Activated T-cell treated with anti-CD3 and anti-CD28 coated beads, Interleukin-2, amount 50 U/mL, for 1 hour (primary cell): Measurements from ENCODE around the gene MAP3K20.
"Not testable (repeated sequence)": the region's sequence is repeated elsewhere in the genome, so short reads cannot be mapped to it uniquely, and the experiment has no call there.

Source experiments
- DNase-seq: peaks from one replicate; pipeline ENCODE4 v3.0.0-alpha.2; 2020

Gene MAP3K20

DNA sequence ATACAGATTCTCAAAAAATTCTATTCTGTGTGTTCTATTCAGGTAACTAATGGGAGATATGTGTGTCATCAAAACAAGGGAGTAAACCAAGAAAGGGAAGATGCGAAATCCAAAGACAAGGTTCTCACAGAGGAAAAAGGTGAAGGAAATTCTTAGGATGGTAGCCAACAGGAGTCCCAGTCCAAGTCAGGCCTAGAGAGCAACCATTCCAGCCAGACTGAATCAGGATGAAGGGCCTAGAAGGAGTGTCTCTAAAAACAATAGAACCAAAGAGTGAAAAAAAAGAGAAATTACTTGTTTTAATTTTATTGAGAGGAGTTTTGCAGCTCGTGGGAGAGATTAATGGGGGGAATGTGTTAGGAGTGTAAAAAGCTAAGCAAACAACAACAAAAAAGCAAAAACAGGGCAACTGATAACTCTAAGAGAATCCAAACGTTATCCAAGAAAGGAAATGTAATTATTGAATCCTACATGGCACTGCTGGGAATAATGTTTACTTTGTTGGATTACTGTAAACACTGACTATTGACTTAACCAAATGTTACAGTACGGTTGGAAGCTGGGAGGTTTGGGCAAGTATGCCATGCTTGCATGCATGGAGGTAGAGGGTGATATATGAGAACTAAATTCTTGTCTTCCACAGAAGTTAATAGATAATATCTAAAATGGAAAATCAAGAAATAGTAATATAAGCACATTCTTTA is 12.3 kb downstream of the MAP3K20 start:
- no peak for DNase-seq

DNA sequence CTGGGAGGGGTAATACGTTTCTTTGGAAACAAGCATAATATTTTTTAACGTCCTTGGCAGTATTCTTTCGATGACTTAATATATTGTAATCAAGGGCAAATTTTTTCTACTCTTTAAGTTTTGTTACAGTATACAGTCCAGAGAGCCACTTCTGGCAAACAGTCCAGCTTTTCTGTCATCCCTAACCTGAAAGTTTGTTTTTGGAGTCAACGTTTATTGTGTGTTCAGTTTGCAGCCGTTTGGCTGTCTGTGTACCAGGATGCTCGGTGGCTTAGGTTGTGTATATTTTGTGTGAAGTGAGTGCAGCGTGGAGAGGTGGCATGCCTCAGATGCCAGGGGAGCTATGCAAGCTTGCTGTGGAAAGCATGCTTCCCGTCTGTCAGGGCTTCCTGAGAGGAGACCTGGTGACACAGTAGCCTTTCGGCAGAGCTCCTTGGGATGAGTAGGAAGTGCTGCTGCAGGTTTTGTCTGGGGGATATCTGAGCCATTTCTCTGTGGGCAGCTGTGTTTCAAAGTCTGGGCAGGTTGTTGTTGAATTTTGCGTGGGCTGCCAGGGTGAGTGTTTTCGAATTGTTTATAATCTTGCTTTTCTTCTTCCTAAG is 14.7 kb downstream of the MAP3K20 start:
- no peak for DNase-seq

DNA sequence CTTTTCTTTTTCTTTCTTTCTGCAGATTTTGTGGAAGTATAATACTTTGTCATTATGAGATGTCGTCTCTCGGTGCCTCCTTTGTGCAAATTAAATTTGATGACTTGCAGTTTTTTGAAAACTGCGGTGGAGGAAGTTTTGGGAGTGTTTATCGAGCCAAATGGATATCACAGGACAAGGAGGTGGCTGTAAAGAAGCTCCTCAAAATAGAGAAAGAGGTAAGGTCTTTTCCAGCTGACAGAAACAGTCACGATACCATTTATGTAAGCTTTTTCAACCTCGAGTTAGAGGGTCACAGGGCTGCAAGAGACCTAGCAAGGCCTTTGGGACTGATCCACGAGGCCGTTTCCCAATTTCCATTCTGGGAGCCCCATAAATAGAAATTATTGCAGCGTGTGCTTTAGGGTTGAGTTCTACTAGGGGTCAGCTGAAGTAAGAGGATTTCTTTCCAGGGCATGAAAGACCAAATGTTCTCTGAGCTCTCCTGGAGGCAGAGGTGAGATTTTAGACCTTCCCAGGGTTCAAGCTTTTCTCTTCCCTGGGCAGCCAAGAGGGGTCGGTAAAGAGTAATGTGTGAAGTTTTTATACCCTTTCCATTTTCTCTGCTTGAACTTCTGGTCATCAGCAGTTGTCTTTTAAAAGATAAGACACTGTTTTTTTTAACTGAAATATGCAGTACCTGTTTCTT is 15.5 kb downstream of the MAP3K20 start:
- DNase-seq, result no peak

DNA sequence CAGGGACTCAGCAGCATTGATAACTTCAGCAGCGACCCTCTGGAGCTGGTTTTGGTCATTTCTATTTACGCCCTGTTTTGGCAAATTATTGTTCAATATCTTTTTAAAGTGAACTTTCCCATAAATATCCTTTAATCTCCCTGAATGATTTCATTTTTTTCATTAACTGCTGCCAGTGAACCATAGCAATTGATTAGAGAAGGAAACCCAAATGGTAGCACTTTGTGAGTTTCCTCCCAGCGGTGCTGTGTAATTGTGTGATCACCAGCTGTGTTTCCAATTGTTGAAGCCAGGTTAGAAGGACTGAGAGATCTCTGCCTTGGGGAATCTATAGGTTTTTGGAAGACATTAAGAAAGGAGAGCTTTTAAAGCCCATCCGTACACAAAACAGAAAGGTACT is 16.3 kb downstream of the MAP3K20 start:
- no peak for DNase-seq

DNA sequence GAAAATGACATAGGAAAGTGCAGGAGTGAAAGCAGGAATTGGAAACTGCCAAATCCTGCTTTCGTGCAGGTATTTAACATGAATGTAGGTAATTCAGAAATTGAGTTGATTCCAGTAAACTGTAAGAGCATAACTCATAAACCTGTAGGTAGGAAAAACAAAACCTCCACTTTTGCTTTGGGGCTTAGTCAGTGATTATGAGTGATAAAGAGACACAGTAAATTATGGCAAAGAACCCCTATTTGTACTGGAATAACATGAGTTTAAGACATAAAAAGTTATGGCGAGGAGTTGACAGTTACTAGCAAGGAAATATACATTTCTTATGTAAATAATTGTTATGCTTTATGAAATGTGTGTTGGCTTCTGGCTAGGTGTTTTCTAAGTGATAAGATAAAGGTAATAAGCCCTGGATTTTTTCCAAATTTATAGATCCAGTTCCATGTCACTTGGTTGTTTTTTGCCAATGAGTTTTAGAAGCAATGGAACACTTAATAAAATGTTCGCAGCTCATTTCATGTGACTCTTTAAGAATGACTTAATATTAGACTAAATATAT is 17.3 kb downstream of the MAP3K20 start:
- DNase-seq, result no peak

DNA sequence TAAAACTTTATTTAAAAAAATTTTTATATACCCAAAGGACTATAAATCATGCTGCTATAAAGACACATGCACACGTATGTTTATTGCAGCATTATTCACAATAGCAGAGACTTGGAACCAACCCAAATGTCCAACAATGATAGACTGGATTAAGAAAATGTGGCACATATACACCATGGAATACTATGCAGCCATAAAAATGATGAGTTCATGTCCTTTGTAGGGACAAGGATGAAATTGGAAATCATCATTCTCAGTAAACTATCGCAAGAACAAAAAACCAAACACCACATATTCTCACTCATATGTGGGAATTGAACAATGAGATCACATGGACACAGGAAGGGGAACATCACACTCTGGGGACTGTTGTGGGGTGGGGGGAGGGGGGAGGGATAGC is 18.0 kb downstream of the MAP3K20 start:
- not testable (repeated sequence) for DNase-seq

DNA sequence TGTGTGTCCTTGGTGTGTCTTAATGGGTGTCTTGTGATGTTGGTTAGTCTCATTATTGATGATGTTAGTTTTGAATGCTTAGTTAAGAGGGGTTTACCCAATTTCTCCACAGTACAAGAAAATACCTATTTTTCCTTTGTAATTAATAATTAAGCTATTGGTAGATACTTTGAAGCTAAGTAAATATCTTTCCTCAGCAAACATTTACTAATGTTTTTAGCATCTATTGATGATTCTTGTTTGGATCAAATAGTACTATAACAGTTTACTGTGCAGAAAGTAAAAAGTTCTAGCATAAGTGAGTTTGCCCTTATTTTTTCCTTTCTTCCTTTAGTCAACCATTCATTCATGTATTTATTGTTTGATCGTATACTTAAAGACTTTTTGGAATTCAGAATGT is 19.1 kb downstream of the MAP3K20 start:
- no peak for DNase-seq

DNA sequence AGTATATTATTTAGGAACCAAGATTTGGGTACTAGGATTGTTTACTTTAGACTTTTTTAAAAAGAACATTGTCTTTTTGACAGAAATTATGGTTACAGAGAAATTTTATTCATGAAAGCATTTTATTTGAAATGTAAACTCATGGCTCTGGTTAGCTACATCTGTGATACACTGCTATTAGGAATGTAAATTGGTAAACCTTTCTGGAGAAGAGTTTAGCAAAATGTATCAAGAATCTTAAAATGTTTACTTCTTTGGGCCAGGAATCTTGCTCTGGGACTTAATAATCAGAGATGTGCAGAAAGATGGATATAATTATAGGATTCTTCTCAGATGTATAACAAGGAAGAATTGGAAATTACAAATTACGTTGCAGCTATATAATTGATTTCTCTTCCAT is 19.7 kb downstream of the MAP3K20 start:
- no peak for DNase-seq

DNA sequence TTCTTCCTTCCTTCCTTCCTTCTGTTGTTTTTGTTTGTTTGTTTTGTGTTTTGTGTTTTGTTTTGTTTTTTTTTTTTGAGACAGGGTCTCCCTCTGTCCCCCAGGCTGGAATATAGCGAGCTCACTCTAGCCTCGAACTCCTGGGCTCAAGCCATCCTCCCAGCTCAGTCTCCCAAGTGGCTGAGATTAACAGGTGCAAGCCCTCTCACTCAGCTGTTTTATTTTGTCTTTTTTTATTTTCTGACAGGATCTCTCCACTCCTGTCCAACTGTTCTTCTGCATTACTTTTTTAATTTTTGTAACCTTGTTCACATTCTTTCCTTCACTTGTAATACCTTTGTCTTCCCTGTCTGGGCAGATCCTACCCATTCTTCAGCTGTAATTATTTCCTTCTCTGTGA is 23.6 kb downstream of the MAP3K20 start:
- no peak for DNase-seq

DNA sequence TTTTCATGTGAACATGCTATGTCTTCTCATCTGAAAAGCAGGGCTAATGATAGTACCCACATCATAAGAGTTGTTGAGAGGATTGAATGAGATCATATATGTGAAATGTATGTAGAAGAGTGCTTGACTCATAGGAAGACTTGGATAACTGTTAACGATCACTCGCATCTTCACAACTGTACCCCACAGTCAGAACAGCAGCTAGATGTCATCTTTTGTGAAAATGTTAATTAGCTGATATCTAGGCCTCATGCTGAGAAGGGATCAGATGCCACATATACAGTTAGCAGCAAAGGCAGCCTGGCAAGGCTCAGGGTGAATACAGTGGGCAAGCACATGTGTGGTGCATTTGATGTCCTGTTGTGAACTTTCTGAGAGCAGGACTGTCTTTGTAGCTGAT is 24.2 kb downstream of the MAP3K20 start:
- no peak for DNase-seq

DNA sequence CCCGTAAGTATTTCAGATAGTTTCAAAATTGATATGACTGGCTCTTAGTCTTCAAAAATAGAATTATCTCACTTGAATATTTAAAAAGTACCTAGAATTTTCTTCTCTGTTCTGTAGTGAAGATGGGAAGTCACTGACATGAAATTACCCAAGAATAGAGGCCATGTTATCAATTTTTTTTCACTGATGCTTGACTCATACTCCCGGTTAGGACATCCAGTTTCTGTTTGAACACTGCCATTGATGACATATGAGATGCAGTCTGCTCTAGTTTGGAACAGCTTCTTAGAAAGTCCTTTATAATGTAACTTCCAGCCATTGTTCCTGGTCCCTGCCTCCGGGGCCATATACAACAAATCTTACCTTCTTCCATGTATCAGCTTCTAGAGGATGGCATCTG is 26.0 kb downstream of the MAP3K20 start:
- no peak for DNase-seq

DNA sequence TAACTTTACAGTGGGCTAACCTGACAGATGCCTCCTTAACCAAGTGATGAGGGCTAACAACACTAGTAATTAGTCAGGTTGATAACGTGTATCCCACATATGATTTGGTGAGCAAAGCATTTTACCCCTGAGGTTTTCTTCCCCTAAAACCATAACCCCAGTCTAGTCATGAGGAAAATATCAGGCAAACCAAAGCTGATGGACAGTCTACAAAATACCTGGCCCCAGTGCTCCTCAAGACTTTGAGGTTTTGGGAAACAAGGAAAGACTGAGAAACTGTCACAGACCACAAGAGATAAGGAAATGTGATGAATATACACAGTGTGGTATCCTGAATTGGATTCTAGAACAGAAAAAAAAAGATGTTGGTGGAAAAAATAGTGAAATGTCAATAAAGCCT is 28.5 kb downstream of the MAP3K20 start:
- DNase-seq, result no peak

DNA sequence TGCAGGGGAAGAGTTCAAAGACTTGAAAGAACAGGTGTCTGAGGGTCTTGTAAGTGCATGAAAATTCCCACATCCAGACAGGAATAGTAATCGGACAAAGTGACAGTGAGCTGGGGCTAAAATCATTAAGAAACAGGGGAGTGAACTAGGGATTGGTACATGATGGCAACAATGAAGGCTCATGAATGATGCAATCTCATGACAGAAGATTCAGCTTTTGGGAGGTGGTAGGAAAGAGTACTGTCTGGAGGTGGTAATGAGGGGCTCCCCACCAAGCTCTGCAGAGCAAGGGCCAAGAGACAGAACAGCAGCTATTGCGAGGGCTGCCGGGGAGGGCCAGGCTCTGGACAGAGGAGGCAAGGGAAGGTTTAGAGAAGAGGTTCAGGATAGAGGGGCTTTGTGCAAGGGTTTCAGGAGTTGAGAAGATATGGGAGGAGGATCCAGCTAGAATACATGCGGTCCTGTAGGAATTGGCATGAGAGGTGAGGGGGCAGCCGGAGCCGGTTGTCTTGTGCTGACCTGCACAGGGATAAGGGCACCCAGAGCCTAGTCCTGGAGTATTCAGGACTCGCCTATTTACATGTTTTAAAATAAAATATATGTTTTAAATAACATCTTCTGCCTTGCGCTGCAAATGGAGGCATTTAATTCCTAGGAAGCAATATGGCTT is 31.4 kb downstream of the MAP3K20 start:
- no peak for DNase-seq

DNA sequence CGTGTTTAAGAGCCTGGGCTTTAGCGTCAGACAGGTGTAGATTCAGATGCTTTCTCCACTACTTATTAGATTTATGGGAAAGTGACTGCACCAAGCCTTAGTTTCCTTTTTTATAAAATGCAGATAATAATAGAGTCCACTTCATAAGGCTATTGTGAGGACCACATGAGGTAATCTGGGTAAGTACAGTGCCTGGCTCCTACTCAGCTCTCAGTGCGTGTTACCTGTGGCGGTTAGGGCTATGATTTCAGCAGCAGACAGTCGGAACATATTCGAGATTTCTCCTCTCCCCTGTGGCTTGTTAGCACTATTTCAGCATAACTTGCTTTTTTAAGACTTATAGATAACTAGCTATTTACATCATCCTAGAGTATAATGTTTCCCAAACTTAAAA is 32.0 kb downstream of the MAP3K20 start:
- no peak for DNase-seq

DNA sequence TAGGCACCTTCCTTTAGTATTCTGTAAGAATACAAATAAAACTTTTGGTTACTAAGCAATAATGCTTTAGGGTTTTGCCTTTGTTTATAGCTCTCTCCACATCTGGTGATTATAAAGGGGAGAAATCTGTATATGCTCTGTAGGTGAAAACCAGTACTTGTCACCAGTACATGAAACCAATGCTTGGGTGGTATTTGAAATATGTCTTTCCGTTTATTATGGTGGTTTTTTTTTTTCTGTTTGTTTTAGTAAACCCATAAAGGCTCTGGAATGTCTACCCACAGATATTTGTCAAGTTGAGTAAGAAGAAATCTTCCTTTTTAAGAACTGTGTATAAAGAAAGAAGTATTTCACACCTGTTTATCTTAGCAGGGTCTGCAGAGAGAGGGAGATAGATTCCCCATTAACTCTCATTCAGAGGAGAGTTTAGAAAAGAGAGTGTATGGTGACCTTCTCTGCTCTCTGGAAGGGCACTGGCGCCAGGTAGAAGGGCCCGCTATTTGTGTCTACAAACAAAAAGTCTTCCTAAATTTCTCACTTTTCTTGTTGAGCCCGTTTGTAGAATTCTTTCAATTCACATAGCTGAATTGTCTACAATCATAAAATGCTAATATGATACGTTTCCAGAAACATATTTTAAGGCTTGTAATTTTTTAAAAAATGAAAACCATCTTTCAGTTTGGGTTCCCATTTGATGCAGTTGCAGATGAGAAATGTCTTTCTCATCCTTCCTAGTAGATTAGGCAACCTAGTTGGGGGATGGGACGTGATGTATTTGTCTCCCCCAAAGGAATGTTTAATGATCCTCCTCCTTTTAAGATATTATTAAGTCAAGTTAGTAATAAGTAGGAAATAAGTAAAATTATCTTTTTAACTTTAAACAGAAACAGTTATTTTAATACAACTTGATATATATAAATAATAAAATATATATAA is 33.9 kb downstream of the MAP3K20 start:
- no peak for DNase-seq

DNA sequence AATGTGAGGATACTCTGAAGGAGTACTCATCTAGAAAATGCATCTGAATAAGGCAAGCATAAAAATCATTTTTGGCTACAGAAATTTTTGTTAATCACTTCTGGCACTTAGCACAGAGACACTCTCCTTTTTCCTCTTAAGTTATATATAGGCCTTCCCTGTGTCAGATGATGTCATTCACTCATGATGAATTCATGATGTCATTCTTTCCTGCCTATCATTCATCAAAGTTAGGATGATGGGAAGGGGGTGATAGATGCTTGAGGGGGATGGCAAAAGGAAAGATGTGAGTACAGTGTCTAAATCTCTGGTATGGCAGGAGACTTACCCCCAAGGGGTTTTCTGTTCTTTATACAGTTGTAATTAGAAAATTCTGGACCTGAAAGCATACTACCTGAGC is 42.0 kb downstream of the MAP3K20 start:
- no peak for DNase-seq

DNA sequence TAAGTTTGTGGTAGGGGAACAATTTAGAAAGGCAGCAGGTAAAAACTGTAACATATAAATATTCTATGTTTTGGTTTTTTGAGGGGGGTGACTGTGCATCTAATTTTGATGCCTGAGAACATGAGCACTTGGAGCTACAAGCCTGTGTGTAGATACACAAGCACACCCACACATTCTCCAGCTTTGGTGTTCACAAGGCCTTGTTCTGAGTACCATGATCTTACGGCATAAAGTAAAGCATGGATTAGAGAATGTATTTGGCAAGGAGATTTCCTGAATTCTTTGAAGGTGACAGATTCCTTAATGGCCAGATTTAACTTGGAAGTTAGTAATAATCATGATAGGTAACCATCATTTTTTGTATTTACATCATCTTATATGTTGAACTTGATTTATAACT is 42.7 kb downstream of the MAP3K20 start:
- DNase-seq, result no peak

DNA sequence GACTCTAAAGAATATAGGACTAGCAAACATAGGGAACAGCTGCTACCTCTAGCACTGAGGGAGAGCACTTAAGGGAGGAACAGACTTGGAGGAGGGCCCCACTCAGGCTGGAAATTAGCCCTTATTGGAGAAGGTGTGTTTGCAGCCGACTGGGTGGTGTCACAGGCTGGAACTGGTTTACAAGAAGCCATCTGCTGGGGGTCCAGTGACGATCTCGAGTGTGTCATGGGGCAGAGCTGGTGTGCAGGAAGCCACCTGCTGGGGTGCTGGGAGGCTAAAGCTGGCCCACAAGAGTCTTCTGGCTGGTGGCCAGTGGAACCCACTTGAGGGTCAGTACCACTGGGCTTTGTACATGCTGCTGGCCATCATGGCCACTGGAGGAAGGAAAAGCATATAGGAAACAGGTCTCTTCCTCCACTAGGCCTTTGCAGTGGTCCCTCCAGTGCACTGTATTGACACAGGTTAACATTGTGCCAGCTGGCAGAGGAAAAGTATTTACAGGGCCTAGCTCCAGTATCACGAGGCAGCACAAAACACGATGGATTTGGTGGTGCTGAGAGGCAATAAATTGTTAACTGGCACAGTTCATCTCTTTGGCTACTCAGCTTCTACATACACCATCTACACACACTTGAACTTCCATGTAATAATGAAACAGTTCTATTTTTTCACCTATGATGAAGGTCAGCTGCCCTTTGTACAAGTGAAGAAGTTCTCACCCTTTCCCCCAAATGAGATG is 43.6 kb downstream of the MAP3K20 start:
- no peak for DNase-seq

DNA sequence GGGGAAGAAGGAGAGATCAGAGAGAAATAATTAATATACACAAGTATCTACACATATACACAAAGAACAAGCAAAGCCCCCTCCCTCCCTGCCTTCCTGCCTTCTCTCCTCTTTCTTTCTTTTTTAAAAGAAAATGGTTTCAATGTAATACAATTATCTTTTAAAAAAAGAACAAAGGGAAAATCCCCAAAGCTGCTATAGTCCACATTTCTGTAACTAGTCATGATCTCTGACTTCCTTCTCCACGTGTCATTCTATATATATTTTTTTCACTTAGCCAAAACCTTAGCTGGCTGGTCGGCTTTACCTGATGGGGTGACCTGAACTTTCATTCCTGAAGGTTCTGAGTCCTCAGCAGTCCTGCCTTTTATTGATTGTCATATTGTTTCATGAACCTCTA is 44.3 kb downstream of the MAP3K20 start:
- no peak for DNase-seq

DNA sequence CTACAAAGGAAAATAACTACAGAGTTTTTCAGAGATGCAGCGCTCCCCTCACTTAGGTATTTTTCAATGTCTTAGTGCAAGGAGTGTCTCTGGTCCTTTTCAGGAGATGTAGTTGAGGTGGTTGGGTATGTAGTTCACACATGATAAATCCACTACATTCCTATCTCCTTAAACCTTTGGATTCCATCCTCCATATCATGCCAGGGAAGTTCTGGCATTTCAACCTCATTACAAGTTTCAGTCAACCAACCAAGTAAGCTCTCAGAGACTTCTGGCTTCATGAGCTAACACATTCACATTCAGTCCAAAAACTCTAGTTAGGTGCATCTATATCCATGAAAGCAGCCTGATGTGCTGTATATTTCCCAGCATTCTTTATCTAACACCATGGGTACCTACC is 47.3 kb downstream of the MAP3K20 start:
- no peak for DNase-seq

DNA sequence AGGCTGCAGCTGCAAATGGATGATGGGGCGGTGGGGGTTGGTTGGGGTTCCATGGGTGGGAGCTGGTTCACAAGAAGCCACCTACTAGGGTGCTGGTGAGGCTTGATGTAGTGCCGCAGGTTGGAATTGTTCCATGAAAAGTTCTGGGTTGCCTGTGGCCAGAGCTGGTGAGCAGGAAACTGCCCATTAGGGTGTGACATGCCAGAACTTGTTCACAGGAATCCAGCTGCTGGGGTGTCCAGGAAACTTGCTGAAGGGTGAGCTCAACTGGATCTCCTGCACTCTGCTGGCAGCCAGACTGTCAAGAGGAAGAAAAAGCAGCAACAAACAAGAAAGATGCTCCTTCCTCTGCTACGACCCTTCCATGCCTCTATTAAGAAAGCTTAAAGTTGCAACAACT is 48.8 kb downstream of the MAP3K20 start:
- no peak for DNase-seq

DNA sequence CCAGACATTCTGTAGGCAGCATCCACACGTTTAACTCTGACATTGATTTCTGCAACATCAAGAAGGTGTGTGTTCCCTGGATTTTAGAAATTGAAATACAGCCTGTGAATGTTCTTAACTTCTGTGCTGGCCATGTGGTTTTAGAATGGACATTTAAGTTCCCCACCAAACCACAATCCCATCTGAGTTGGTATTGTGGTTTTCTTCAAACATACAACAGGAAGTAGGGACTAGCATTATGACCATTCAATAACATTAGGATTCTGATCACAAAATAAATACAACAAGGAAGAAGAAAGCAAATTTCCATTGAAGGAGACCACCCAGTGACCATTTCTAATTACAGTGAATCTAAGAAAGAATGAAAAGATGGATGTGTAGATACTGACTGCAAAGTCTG is 51.2 kb downstream of the MAP3K20 start:
- no peak for DNase-seq
